CD4-positive, alpha-beta T cell treated with Interleukin-12 subunit alpha and Interleukin-12 subunit beta, for 1 hour (primary cell): ENCODE results near the gene ACSL6.

Source experiments
- DNase-seq: peaks from one replicate; pipeline ENCODE4 v3.0.0-alpha.2; 2020

Gene ACSL6

DNA sequence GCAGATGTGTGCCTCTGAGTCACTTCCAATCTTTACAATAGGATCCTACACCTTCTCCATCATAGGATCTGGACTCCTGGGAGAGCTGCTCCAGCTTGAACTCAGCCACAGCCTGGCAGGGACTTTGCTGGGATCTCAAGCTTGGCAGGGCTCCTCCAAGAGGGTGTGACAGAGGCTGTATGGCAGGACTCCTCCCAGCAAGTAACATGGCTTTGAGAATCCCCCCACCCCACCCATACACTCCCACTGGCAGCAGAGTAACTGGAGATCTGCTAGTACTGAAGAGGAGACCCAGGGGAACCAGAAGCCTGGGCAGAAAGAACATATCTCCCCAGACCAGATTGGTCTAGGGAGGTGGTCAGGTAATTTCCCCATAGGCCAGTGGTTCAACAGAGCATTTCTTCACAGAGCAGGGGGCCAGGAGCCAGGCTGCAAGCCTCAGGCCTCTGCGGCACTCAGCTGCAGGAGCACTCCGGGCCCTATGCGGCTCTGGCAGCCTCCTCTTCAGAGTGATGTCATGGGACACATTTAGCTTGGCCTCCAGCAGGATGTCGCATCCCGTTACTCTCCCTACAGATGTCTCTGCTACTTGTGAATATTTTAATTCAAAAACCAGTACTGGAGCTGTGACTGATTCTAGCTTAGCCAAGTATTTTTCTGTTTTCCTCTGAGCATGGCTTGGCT lies 1.7 kb upstream of the ACSL6 start:
- no peak for DNase-seq

DNA sequence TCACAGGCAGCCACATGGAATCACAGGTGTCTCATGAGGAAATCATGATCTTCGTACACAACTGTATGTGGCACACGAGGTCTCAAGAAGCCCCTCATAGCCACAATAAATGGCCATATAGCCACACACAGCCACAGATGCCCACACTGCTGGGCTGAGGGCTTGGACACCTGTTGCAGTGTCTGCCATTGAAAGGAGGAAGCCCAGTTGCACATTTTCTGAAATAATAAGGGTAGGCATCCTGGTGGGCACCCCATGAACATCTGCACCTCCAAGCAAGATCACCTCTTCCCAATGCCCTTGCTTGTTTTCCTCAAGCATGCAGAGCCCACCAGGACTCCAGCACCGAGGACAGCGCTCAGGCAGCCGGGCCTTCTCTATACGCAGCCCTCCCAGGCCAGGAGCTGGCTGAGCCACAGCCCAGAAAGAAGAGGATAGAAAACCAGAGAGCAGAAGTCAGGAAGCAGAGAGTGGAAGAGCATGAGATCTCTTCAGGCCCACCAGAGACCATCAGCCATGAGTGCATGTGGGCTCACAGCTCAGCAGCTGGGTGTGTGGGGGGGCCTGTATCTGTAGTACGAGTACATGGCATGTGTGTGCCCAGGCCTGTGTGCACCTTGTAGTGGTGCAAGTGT lies 1.0 kb upstream of the ACSL6 start:
- no peak for DNase-seq

DNA sequence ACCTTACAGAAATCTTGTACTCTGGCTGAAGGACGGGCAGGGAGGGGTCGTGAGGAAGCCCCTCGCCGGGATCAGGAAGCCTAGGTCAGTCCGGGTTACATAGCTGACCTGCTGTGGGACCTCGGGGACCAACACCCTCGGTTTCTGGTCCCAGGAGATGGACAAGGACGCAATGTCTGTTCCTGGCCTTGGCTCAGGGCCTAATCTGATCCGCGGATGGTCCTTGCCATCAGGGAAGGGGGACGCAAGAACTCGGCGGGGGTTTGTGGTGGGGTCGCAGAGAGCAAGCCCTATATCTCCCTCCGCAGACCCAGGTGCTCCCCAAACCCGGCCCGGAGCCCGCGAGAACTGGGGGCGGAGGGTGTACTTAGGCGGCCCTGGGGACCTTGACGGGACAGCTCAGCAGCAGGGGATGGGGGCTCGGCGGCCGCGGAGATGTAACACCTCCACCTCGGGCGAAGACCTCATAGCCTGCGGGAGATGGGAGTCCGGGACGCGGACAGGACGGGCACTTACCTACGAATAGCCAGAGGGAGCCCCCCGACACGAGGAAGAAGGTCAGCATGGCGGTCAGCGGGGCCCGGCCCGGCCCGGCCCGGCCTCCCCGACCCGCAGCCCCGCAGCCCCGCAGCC lies 353 bp downstream of the ACSL6 start:
- no peak for DNase-seq

DNA sequence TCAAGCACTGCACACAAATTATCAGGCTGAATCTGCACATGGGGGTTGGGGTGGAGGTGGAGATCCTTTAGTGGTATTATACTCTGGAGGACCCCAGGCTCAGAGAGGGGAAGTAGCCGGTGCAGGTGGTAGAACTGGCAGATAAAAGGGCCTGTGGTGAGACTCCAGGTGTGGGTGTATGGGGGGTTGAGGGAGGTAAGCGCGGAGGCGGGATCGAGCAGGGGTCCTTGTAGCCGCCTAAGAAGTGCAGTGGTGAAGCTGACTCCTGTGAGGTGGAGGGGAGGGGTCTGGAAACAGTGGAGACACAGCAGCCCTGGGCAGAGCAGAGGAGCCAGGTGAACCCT lies 841 bp downstream of the ACSL6 start:
- no peak for DNase-seq

DNA sequence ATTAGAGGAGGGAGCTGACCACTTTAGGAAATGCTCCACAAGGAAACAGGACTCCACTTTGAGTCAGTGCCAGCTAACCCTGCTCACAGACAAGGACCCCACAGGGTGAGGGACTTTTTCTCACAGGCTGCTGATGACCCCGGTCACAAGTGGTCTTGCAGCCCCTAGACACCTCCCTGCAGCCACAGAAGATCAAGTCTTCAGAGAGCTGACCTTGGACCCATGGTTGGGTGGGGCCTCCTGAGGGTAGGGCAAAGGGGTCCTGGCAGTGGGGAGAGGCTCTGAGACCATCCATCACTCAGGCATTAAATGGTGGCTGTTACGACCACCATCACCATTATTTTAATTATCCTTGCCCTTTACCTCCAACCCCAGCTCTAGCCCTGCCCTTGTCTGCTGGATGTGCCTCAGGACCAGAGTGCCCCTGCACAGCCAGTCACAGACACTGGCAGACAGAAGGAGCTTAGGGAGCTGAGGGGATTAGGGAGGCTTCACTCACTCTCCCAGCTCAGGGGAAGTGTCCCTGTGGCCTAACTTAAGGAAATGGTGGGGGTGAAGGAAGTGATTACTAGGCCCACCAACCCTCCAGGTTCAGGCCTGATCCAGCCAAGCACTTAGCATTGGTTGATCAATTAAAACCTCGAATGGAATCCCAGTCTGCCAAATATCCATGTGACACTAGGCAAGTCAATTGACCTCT lies 1.6 kb downstream of the ACSL6 start:
- DNase-seq = no peak

DNA sequence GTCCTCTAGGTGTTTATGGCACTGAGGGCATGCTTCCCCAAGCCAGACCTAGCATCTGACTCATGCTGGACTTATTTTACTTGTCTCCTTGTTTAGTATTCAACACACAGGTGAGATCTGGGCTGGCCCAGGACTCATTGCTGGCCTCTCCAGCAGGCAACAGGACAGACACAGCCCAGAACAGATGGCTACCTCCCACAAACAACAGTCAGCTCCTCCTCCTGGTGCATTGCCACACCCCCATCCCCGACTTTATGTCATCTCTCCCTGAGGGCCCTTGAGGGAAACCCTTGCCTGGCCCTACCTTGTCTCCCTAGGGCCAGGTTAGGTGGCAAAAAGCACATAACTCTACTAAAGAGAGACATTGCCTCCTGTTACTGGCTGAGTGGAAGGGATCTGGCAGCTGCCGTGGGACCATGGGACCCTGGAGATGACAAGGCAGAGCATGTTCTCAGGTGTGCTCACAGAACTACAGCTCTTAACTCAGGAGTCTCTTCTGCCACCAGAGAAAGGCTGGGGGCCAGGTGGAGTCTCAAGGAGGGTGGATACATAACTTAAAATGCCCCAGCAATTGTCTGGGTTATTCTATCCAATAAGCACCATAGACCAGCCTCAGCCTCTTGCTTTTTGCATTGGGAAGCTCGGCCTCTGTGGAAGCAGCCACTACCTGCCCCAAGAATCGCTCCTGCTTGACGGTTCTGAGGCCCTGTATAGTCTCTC lies 2.3 kb downstream of the ACSL6 start:
- no peak for DNase-seq

DNA sequence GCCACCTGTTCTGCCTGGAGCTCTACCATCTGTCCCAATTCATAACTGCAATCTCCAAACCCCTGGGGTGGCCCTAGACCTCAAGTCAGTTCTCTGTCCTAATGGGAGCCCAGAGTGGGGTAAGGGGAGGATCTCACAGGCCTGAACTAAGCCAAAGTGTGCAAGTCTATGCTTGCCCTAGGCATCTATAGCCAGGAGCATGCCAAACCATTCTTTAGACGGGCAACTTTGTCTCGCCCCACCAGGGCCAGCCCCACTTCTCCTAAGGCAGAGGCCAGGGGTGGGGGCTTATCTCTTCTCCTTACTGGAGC lies 3.3 kb downstream of the ACSL6 start:
- DNase-seq = no peak

DNA sequence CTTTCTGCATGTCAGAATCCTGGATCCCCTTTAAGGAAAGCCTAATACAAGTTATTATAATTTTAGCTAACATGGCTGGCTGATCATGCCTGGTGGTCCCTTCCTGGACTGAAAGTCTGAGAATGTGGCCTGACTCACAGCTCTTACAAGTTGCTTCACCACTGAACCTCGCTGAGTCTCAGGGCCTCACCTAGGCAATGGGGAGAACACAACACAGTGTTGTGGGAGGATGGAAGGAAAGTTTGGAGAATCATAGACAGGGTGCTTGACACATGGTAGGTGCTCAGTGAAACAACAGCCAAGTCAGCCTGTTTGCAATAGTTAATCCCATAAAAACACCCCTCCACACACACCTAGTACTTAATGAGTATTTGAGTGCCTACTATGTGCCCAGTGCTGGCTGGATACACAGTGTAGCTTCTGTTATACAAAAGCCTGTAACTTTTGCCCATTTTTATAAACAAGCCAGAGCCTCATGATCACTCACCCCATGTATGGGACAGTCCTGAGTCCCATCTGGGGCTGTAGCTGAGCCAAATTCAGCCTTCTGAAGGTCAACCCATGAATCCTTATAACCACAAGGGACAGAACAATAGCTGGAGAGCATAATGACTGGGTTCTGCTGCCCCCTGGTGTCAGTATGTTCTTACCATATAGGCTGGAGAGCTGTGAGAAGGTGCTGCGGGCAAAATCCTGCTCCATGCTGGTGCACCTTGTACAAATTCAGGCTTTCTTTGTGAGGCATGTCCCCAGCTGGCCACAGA lies 3.9 kb downstream of the ACSL6 start:
- DNase-seq = peak; percentile 81

DNA sequence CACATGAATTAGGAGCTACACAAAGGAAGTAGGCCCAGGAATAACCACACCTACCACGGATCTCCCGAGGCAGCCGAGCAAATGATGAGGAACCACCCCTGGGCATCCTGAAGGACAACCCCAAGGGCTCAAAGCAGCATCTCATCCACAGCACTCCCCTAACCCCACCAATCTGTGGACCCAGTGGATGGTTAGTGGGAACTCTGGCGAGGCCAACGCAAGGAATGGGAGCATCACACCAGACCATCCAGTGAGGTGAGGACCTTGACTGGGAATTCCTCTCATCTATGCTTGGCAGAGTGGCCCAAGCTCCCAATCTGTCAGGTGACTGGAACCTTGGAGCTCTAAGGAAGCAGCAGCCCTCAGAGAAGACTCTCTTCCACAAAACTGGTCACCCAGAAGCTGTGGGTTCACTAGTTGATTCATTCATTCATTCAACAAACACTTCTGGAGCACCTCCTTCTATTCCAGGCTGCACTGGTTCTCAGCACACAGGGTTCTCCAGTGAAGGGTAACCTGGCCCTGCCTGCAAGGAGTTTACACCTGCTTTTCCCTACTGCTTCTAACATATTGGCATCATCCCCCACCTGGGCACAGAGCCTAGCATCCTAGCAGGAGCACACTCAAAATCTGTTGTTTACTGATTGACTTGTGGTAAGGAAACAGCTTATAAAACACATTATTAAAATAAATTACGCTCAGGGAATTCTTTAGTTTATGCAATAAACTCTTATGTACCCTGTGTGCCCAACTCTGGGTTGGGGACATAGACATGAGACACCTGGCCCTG lies 4.9 kb downstream of the ACSL6 start:
- no peak for DNase-seq

DNA sequence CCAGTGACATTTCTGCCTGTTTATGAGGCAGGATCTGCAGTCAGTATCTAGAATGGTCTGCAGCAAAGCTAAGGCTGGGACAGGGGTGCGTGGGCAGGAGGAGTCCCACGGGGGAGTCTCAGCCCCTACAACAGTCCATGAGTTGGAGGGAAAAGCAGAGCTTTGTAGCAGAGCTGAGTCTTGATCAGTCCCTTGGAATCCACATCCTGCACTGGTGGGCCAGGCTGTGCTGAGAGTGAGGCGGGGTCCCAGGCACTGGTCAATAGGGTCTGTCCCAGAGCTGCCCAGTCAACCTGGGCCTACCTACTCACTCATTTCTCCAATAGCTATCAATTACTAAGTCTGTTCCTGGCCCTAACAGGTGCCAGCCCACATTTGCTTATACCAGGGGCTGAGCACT lies 5.9 kb downstream of the ACSL6 start:
- no peak for DNase-seq

DNA sequence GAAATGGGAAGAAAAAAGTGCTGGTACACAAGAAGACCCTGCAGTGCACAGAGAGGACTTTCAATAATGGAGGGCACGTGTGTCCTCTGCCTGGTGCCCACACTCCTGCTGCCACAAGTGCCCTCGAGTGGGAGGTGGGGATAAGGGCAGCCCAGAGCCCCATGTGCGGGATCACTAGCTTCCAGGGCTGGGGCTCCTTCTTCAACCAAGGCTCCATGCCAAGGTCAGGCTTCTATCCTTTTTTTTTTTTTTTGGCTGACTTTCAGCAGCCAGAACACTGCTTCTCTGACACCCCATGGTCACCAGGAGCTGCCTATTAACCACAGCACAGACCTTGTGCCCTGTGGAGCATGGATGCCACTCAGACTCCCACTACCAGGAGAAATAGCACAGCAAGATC lies 7.5 kb downstream of the ACSL6 start:
- DNase-seq = no peak

DNA sequence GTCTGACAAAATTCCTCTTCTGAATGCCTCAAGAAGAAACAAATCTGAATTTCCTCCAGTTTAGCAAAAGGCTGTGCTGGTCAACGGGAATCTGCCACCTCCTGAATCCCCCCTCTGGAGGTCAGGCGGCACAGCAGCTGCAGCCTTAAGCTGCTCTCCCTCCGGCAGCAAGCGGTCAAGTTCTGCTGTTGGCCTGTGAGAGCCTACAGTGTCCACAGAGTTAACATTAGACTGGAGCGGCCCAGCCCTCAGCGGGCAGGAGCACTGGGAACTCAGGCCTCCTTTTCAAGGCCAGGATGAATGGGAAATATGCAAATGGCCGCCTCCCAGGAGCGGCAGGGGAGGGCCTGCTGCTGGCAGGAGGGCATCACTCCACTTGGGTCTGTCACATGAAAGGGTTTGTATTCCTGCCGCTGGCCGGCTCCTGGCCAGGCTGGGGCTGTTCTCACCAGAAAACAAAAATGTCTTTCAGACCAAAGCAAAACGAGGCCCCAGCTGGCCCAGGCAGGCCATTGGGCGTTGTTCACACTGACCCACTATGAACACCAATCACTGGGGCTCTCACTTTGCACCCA lies 8.2 kb downstream of the ACSL6 start:
- DNase-seq = no peak

DNA sequence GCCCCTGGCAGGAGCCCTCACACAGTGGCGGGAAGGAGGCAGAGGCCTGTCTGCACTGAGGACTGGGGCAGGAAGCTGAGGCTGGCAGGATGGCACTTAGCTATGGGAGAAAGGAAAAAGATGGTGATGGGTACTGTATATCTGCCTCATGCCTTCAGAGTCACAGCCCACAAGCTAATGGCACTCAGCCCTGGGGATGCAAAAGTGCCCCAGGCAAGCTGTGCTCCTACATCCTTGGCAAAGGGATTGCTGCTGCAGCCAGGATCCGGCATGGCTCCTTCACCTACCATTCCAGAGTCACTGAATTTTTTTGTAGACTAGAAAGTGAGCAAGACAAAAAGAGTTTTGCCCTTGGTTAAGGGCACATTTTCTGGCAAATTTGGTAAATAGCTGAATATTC lies 8.7 kb downstream of the ACSL6 start:
- no peak for DNase-seq

DNA sequence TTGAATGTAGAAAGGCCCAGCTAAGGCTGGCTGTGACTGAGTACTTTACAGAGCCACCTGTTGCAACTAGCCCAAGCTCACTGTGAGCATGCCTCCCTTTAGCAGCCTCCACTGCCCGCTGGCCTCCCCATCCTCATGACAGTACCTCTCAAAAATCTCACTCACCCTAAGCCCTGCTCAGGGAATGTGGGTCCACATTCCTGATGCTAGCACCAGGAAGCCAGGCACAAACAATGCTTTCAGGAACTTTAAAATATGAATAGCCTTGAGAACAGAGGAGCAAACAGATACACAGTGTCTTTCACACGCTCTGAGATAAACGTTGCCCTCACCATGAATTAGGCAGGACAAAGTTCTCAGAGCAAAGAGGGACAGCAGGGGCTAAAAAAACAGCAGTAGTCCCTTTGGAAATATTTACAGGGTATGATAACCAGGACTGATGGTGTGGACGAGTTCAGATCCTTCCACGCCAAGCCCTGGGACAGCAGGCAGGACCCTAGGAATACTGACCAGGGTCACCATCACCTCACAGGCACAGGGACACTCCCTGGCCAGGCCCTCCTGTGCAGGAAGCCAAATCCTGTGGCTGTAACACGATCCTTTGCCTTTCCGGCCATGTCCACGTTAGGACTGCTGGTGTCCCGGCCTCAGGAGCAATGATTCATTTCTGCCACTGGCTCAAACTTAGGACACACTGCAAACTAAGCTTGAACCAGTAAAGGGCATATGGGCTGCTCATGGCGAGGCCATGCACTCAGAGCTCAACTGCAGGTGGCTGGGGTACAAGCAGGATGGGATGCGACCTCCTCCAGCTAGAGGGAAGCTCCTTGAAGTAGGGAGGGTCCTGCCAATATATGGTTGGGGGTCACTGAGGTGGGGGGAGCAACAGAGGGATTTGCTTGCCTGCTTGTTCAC lies 9.6 kb downstream of the ACSL6 start:
- no peak for DNase-seq

DNA sequence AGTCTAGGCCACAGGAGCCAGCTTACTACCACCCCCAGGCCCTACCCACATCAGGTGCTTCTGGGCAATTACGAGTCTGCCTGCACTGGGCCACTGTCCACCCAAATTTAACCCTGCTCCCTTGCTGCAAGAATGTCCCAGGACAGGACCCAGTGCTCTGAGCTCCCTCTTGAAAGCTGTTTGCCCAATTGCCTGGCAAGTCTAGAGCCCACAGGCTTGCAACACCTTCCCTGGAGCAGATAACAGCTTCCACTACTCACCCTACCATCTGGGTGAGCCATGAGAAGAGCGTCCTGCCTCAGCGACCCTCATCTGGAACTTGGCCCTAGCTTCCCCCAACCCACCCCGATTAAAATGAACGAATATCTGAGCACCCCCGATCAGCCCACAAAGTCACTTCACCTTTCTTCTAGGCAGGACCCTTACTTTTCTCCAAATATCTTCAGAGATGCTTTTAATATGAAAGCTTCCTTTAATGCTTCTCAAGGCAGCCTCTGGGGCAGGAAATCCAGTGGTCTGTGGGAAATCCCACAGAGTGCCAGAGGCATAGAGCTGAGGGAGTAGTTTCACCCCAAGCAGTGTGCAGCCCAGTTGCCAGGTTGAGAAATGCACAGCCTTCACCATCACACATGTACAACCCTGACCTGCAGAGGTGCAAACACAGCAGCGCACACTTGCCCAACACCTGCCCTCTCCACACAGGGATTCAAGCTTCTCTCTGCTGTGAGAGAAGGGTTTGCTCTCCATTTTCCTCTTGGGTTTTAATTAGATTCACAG lies 10.6 kb downstream of the ACSL6 start:
- DNase-seq = peak; percentile 60

DNA sequence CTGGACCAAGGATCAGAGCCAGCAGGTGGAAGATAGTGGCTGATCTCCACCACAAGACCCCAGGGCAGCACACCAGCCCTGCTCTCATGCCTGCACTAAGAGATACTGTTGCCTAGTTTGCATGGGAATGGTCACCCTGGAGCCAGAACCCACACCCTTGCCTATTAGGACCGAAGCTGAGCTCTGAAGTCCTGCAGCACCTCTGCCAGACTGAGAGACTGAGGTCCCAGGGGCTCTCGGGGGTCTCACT lies 11.3 kb downstream of the ACSL6 start:
- no peak for DNase-seq

DNA sequence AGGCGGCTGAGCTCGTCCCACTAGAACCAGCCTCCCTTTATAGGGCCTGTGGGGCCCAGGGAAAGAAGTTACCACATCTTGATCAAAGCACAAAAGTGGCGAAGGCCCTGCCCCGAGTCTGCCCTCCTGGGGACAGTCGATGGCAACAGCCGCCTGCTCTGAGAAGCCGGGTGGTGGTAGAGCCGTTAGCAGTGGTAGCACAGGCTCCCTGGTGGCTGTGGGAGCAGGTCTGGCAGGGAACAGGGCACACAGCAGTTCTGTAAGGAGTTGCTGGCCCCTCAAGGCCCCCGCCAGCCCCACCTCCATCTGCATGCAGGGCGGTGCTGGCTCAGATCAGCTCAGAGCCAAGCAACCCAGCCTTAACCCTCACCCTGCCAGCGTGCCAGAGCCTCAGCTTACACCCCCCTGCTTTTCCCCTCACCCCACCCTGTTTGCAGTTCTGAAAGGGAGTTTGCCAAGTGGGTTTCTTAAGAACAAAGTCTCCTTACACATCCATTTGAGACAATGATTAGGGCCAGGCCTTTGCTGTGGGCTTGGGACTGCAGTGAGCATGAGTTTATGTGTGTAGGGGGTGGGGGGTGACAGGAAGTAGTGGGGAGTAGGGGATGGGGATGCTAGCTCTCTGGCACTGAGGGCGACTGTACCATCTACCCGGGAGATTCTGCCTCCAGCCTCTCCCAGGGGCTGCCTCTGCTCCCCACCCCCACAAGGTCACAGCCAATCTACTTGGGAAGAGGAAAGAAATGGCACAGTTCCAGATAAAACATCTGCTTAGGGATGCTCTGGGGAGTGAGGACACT lies 11.8 kb downstream of the ACSL6 start:
- DNase-seq = no peak

DNA sequence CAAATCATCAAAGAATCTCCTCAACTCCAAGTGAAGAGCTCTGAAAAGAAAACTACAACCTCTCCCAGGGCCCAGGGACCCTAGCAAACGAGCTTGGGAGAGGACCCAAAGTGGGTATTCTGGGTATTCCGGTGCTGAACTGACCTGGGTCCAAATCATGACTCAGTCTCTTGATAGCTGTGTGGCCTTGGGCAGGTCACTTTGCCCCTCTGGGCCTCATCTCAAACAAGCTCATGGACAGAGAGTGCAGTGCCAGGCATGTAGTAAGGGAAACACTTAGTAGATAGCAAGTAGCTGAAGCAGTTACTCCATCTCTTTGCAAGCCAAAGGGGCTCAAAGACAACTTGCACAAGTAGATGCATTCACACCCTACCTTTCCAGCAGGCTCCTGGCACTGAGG lies 12.4 kb downstream of the ACSL6 start:
- DNase-seq = no peak

DNA sequence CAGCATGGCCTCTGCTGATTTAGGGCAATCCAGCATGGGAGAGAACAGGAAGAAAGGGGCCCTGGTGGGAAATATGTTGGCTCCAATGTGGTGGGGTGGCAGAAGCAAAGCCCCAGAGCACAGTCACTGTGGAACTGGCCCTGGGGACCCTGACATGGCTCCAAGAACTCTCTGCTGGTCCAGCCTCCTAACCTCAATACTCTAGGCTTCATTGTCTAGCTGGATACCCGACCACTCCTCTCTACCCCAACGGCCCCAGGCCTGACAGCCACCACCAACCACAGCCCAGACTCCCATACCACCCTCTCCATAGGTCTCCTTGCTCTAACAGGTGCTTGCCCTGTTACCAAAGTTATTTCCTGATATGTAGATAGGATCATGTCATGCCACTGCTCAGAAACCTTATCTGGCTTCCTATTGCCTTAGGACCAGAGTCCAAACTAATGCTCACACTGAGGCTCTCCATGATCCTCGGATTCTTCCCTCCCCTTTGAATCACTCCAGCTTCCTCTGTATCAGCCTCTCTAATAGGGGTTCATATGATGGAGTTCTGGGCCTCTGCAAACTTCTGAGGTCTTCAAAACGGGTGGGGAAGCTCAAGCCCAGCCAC lies 12.9 kb downstream of the ACSL6 start:
- no peak for DNase-seq
